T-cell (primary cell): ENCODE data around the gene FCHSD2. TPM values are rescaled to one million over a fixed set of nuclear protein-coding genes. Genes with fewer than 3 reads are reported as not detected.
"Not testable (repeated sequence)": the region's sequence is repeated elsewhere in the genome, so short reads cannot be mapped to it uniquely, and the experiment has no call there.

Experiments
- ATAC-seq, 4 experiments: fragments of 200-7000 bp in 3 of 4; fragments of 150-1000 bp in 1 of 4; cut with Tn5 transposase; replicated peaks in 1 of 4; 1 replicate in 3 of 4; 2 replicates in 1 of 4; pipeline ENCODE4 v1.10.0; 2021; ENCODE audit warnings: moderate library complexity in 3 of 4, mild to moderate bottlenecking in 2 of 4, moderate number of reproducible peaks in 1 of 4
- CTCF ChIA-PET, 2 donors: fragments of 300-600 bp; sonication (Branson Sonifier 250); formaldehyde crosslinking; loops; one replicate each; lab custom pipeline; 2022; ENCODE audit warnings: antibody characterized with exemption in 2 of 2; lab: Charles Lee
- POLR2A ChIA-PET, 2 donors: fragments of 300-600 bp; sonication (Branson Sonifier 250); formaldehyde crosslinking; loops; one replicate each; lab custom pipeline; 2022; ENCODE audit warnings: antibody characterized with exemption in 2 of 2; lab: Charles Lee
- DNase-seq, 35 experiments: peaks; one replicate each; pipeline versions ENCODE4 v3.0.0 to v3.0.0-alpha.2; 2013 to 2023
- H3K27ac ChIP-seq: one replicate; pipeline ENCODE4 v1.5.1; 2013; ENCODE audit warnings: low read length
- H3K27me3 ChIP-seq, 2 experiments: replicated peaks in 1 of 2; 1 replicate in 1 of 2; 2 replicates in 1 of 2; pipeline versions ENCODE4 v1.6.1 to v1.7.0; 2013; ENCODE audit warnings: low read length in 1 of 2, mixed read lengths in 1 of 2; ENCODE audit not compliant: control insufficient read depth in 2 of 2, insufficient read depth in 2 of 2; ENCODE audit errors: extremely low read depth in 1 of 2
- H3K36me3 ChIP-seq, 2 donors: 1 replicate in 1 of 2; 2 replicates in 1 of 2; pipeline versions ENCODE4 v1.6.1 to v1.7.0; 2013; ENCODE audit warnings: low read length in 1 of 2; ENCODE audit not compliant: control insufficient read depth in 2 of 2, insufficient read depth in 1 of 2; ENCODE audit errors: extremely low read depth in 1 of 2
- H3K4me1 ChIP-seq, 2 experiments: 1 replicate in 1 of 2; 2 replicates in 1 of 2; pipeline versions ENCODE4 v1.6.1 to v1.7.0; 2013; ENCODE audit warnings: low read length in 2 of 2, mixed read lengths in 1 of 2; ENCODE audit not compliant: insufficient read depth in 2 of 2, control insufficient read depth in 1 of 2; ENCODE audit errors: extremely low read depth in 1 of 2
- H3K4me3 ChIP-seq, 2 donors: 1 replicate in 1 of 2; 2 replicates in 1 of 2; pipeline versions ENCODE4 v1.5.1 to v1.7.0; 2013; ENCODE audit warnings: mild to moderate bottlenecking in 2 of 2, low read length in 1 of 2, moderate library complexity in 1 of 2; ENCODE audit not compliant: control insufficient read depth in 1 of 2; ENCODE audit errors: extremely low read depth in 1 of 2
- H3K9me3 ChIP-seq: 2 replicates; pipeline ENCODE4 v1.7.0; 2013
- H3K27ac Mint-ChIP-seq, 2 donors: one replicate each; pipeline ENCODE4 v1.8.0; 2020 to 2021; ENCODE audit warnings: mild to moderate bottlenecking in 2 of 2, mixed read lengths in 2 of 2
- H3K27me3 Mint-ChIP-seq, 2 donors: one replicate each; pipeline ENCODE4 v1.8.0; 2021 to 2022; ENCODE audit warnings: mixed read lengths in 2 of 2
- H3K36me3 Mint-ChIP-seq: one replicate; pipeline ENCODE4 v1.8.0; 2021; ENCODE audit warnings: mixed read lengths
- H3K4me1 Mint-ChIP-seq, 3 donors: one replicate each; pipeline ENCODE4 v1.8.0; 2020 to 2022; ENCODE audit warnings: mixed read lengths in 3 of 3, mild to moderate bottlenecking in 1 of 3
- H3K4me3 Mint-ChIP-seq, 3 donors: one replicate each; pipeline ENCODE4 v1.8.0; 2020 to 2022; ENCODE audit warnings: mild to moderate bottlenecking in 3 of 3, mixed read lengths in 3 of 3, moderate library complexity in 3 of 3
- H3K9me3 Mint-ChIP-seq, 3 donors: one replicate each; pipeline ENCODE4 v1.8.0; 2020 to 2022; ENCODE audit warnings: mixed read lengths in 3 of 3
- WGBS: methylation state at CpG from one replicate; pipeline ENCODE4 v1.1.5; 2013; ENCODE audit warnings: missing lambda C conversion rate; ENCODE audit not compliant: insufficient coverage; 5-methylcytosine and 5-hydroxymethylcytosine counted together
- total RNA-seq, 35 experiments: library from RNA in 6 of 35; stranded (reverse) in 6 of 35; fragments of 120-200 nt in 1 of 35; gene quantifications; one replicate each; pipeline versions ENCODE4 v1.2.1 to v1.2.4 and lab custom pipeline; 2013 to 2026

FCHSD2 gene
- total RNA-seq, 5 donors from 2014 or later (not counting 1 experiment from before 2014, with no cell fraction given): 37.0 to 53.8 (median 46.3) TPM

DNA sequence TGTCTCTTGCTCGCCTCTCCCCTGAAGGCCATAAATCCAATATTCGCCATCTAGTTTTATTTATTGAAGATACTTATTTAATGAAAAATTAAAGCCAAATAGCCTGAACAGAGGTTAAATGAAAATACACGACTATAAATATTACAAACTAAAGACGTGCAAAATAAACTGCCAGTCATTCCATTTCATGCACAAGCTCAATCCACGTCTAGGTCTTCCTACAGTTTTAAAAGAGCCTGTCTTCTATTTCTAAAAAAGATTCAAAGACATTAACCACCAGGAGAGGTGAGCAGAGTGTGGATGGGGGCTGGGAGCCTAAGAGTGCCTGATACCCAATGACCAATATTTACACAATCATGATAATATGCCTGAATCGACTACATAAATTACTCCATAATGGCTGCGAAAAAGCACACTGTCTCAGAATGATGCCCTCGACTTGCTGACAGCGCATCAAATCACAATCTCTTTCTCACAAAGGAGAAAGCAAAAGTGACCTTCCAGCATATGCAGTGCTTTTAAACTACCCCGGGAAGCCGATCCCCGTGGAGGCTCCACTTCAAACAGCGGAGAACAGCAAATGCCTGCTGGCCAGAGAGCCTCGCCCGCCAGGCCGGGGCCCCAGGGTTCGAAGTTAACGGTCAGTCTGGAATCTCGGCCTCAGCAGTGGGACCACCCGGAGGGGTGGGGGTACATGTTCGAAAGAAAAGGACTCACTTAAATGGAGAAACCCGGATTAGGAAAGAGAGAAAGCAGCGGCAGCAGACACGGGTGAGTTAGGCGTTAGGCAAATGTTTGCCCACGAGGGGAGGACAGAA lies 1.7 kb downstream of the FCHSD2 start:
- H3K9me3 Mint-ChIP-seq: no peaks in the 10 kb centered on the region
- H3K4me1 ChIP-seq: peaks cover 10 to 32% of the 10 kb centered on the region in 2 experiments
- peaks cover 47 to 69% (median 54%) of the 10 kb centered on the region in 3 donors for H3K4me1 Mint-ChIP-seq

DNA sequence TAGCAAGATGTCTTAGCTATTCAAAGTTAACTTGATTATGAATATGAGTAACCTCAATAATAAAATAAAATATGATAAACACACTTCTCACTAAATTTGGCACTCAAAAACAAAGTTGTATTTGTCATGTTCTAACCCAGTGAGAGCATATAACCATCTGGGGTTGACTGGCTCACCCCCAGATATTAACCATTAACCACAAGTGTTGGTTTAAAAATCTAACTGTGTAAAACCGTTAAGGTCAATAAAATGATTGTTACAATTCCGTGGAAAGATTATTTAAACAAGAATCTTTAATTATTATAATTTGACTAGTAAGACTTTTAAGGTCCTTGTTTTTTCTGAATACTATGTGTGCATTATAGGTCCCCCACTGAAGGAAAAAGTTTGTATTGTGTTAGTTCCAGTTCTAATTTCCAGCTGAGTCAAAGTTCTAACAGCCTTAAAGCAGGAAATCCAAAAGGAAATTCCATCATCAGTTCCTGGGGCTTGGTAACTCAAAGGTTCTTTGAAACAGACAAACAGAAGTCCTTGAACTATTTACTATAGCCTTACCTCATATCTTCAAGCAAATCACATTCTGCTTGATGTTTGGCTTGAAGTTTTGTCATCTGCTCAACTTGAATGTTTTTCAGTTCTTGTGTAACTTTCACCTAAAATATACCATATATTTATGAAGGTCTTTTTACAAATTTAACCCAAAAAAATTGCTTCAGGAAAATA lies 2.5 kb downstream of the FCHSD2 start:
- ChIA-PET POLR2A (no interaction called here), CTCF (interaction anchor here in 1 of 2 donors (0.7 kb wide), 1 partner anchor 38 kb away, joined by 3 read pairs; no protein-coding TSS in a partner anchor)
- Histone ChIP-seq H3K36me3 (peaks cover 0 to 5% of the 10 kb centered on the region in 2 donors), H3K9me3 (no peaks in the 10 kb centered on the region), H3K4me1 (peaks cover 10 to 32% of the 10 kb centered on the region in 2 experiments), H3K4me3 (no peak overlapping the region), H3K27ac (no peak overlapping the region), H3K27me3 (no peaks in the 10 kb centered on the region)
- H3K27ac Mint-ChIP-seq: peak overlapping the region in 1 of 2 donors; percentile 43
- H3K36me3 Mint-ChIP-seq: peaks cover 25% of the 10 kb centered on the region
- no peak for DNase-seq
- no peaks in the 10 kb centered on the region for H3K27me3 Mint-ChIP-seq
- no peak for ATAC-seq
- H3K4me3 Mint-ChIP-seq: peak overlapping the region; percentile 95 to 98 (median 96)
- H3K4me1 Mint-ChIP-seq: peaks cover 49 to 65% (median 54%) of the 10 kb centered on the region in 3 donors
- no peaks in the 10 kb centered on the region for H3K9me3 Mint-ChIP-seq
- WGBS: no CpG with 5 or more reads among the region's 2 CpGs

More for the DNA sequence above, 1.7 kb downstream of the FCHSD2 start:
- ATAC-seq: no peak
- H3K27me3 ChIP-seq: no peaks in the 10 kb centered on the region
- H3K4me3 ChIP-seq: peak overlapping the region; percentile 93 to 99
- H3K36me3 ChIP-seq: peaks cover 0 to 5% of the 10 kb centered on the region in 2 donors
- Mint-ChIP-seq H3K27me3 (no peaks in the 10 kb centered on the region), H3K4me3 (peak overlapping the region; percentile 95 to 98 (median 96)), H3K36me3 (peaks cover 25% of the 10 kb centered on the region), H3K27ac (peak overlapping the region; percentile 90 to 92)
- ChIA-PET CTCF (interaction anchor here in 1 of 2 donors (0.7 kb wide), 1 partner anchor 38 kb away, joined by 3 read pairs; no protein-coding TSS in a partner anchor), POLR2A (no interaction called here)
- H3K9me3 ChIP-seq: no peaks in the 10 kb centered on the region
- 6% methylated on average over 20 of the region's 26 CpGs for WGBS
- H3K27ac ChIP-seq: peak overlapping the region; percentile 50
- DNase-seq: peak in 3 of 35 experiments; percentile 9 to 37 (median 14)

DNA sequence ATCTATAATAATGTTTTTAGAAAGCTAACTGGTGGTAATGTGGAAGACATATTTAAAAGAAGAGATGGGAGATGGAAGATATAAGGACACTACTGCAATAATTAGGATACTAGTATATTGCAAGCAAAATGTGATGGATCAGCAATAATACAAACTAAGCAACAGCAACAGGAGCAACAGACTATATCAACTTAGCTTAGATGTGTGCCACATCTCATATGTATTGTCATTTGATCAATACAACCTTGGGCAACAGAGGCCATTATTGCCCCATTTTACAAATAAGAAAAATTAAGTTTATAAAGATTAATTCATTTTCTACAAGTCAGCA lies 4.2 kb downstream of the FCHSD2 start:
- no peak for DNase-seq
- ChIA-PET POLR2A (interaction anchor here (0.5 to 0.6 kb wide), 2 partner anchors 8 to 1850 kb away, joined by 7 to 11 read pairs; no protein-coding TSS in a partner anchor), CTCF (interaction anchor here in 1 of 2 donors (0.6 kb wide), 1 partner anchor 793 kb away, joined by 3 read pairs; no protein-coding TSS in a partner anchor)
- H3K27me3 ChIP-seq: no peaks in the 10 kb centered on the region
- no peak for ATAC-seq
- H3K4me3 ChIP-seq: no peak overlapping the region
- Mint-ChIP-seq H3K27me3 (no peaks in the 10 kb centered on the region), H3K9me3 (no peaks in the 10 kb centered on the region), H3K27ac (peak overlapping the region; percentile 42 to 65), H3K4me3 (no peak overlapping the region), H3K36me3 (peaks cover 33% of the 10 kb centered on the region), H3K4me1 (peaks cover 45 to 58% (median 46%) of the 10 kb centered on the region in 3 donors)
- H3K9me3 ChIP-seq: no peaks in the 10 kb centered on the region
- no peak overlapping the region for H3K27ac ChIP-seq
- H3K36me3 ChIP-seq: peaks cover 0 to 10% of the 10 kb centered on the region in 2 donors
- peaks cover 6 to 20% of the 10 kb centered on the region in 2 experiments for H3K4me1 ChIP-seq

DNA sequence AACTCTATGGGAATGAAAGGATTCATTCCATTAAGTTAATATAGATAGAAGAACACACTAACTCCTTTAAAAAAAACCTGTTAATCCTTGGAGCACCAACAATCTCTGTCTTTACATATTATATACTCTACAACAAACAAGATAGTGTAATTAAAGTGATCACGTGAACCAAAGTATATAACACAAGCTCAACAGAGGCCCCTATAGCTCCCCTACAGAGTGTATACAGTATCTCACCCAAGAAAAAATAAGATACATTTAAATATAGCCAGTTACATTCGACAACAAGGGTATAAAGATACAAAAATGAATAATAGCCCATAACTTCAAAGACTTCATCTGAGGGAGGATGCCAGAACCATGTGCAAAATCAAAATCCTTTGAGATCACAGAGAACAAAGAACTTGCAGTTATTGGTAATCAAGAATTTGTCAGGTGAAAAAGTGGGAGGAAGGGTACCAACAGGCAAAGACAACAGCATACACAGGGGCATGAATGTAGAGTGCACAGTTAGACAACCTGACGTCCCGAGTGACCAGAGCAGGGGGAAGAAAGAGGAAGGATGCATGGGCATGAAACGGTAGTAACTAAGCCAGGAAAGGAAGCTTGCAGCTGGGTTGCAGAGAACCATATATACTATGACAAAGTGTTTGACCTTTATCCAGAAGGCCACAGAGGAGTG lies 4.7 kb downstream of the FCHSD2 start:
- ChIA-PET POLR2A (interaction anchor here in 1 of 2 donors (0.5 kb wide), 1 partner anchor 1850 kb away, joined by 11 read pairs; no protein-coding TSS in a partner anchor), CTCF (interaction anchor here in 1 of 2 donors (0.7 to 1.4 kb wide), 2 partner anchors 27 to 306 kb away, joined by 3 to 4 read pairs; no protein-coding TSS in a partner anchor)
- 63% methylated on average over 3 of the region's 5 CpGs for WGBS
- no peak for ATAC-seq
- peaks cover 35% of the 10 kb centered on the region for H3K36me3 Mint-ChIP-seq
- H3K9me3 ChIP-seq: no peaks in the 10 kb centered on the region
- H3K4me3 Mint-ChIP-seq: peak overlapping the region in 1 of 3 donors; percentile 8
- no peaks in the 10 kb centered on the region for H3K27me3 ChIP-seq
- peak overlapping the region; percentile 42 to 65 for H3K27ac Mint-ChIP-seq
- H3K9me3 Mint-ChIP-seq: no peaks in the 10 kb centered on the region
- H3K4me3 ChIP-seq: no peak overlapping the region
- H3K4me1 ChIP-seq: peaks cover 6 to 18% of the 10 kb centered on the region in 2 experiments
- H3K27ac ChIP-seq: no peak overlapping the region
- H3K4me1 Mint-ChIP-seq: peaks cover 43 to 55% (median 43%) of the 10 kb centered on the region in 3 donors
- DNase-seq: no peak
- H3K36me3 ChIP-seq: peaks cover 0 to 10% of the 10 kb centered on the region in 2 donors
- no peaks in the 10 kb centered on the region for H3K27me3 Mint-ChIP-seq

DNA sequence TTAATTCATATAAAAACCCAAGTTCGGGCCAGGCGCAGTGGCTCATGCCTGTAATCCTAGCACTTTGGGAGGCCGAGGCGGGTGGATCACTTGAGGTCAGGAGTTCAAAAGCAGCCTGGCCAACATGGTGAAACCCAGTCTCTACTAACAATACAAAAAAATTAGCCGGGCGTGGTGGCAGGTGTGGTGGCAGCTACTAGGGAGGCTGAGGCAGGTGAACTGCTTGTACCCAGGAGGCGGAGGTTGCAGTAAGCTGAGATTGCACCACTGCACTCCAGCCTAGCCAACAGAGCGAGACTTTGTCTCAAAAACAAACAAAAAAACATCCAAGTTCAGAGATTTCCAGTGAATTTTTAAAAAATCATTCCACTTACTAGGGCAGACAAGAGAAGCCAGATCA lies 5.4 kb downstream of the FCHSD2 start:
- H3K9me3 ChIP-seq, H3K27ac ChIP-seq, H3K9me3 Mint-ChIP-seq, H3K27me3 ChIP-seq, H3K27me3 Mint-ChIP-seq, ATAC-seq, POLR2A ChIA-PET, H3K4me3 Mint-ChIP-seq, H3K4me3 ChIP-seq, DNase-seq: not testable (repeated sequence)
- Histone ChIP-seq H3K4me1 (peaks cover 6 to 18% of the 10 kb centered on the region in 2 experiments), H3K36me3 (peaks cover 0 to 12% of the 10 kb centered on the region in 2 donors)
- Mint-ChIP-seq H3K27ac (peak overlapping the region in 1 of 2 donors; percentile 27), H3K36me3 (peaks cover 40% of the 10 kb centered on the region), H3K4me1 (peaks cover 43 to 59% (median 45%) of the 10 kb centered on the region in 3 donors)
- WGBS: 100% methylated on average over 1 of the region's 8 CpGs
- CTCF ChIA-PET: interaction anchor here in 1 of 2 donors (0.7 to 1.4 kb wide), 2 partner anchors 28 to 305 kb away, joined by 3 to 4 read pairs; no protein-coding TSS in a partner anchor
